SK-N-SH (cell line): ENCODE data around the gene ZGPAT. TPM values are rescaled to one million over a fixed set of nuclear protein-coding genes. Genes with fewer than 3 reads are reported as not detected.

Experiments
- CTCF ChIA-PET: fragments of 300-600, 350-600 bp; formaldehyde crosslinking; extraction: SDS; loops from one replicate; lab custom pipeline; 2021; lab: Yijun Ruan, JAX
- POLR2A ChIA-PET: fragments of 350-600 bp; sonication (Branson Sonifier 250); formaldehyde crosslinking; extraction: SDS; loops from one replicate; lab custom pipeline; 2020; ENCODE audit warnings: antibody characterized with exemption, inconsistent platforms; lab: Yijun Ruan, JAX
- DNase-seq: peaks from one replicate; pipeline ENCODE4 v3.0.0; 2012
- H2AFZ ChIP-seq: fragments of 200-600 bp; sonication (generic); 2 replicates; pipeline ENCODE4 v1.8.1; 2016; ENCODE audit warnings: antibody characterized with exemption, mild to moderate bottlenecking, low read depth
- H3F3A ChIP-seq: fragments of 200-600 bp; sonication (generic); replicated peaks from 2 replicates; pipeline ENCODE3; 2016; ENCODE audit warnings: antibody characterized with exemption, mild to moderate bottlenecking; ENCODE audit not compliant: insufficient read depth
- H3K27ac ChIP-seq, 2 experiments: fragments of 200-500 bp in 1 of 2; fragments of 200-600 bp in 1 of 2; sonication (Bioruptor generic) in 1 of 2; sonication (generic), shearing (Covaris generic) in 1 of 2; 2 replicates each; pipeline versions ENCODE4 v1.5.1 to v1.6.1; 2014 to 2016; ENCODE audit warnings: low read depth in 2 of 2, inconsistent platforms in 1 of 2, low read length in 1 of 2, mild to moderate bottlenecking in 1 of 2, mixed read lengths in 1 of 2
- H3K27me3 ChIP-seq: fragments of 200-600 bp; sonication (generic), shearing (Covaris generic); 2 replicates; pipeline ENCODE4 v1.6.1; 2016; ENCODE audit warnings: mixed run types; ENCODE audit not compliant: insufficient read depth
- H3K36me3 ChIP-seq, 2 experiments: fragments of 200-500 bp in 1 of 2; fragments of 200-600 bp in 1 of 2; sonication (Bioruptor generic) in 1 of 2; sonication (generic) in 1 of 2; replicated peaks in 1 of 2; 2 replicates each; pipeline versions ENCODE3 to v1.5.1; 2014 to 2016; ENCODE audit warnings: low read length in 1 of 2, mild to moderate bottlenecking in 1 of 2; ENCODE audit not compliant: insufficient read depth in 2 of 2, control insufficient read depth in 1 of 2
- H3K4me1 ChIP-seq, 2 experiments: fragments of 200-500 bp in 1 of 2; fragments of 200-600 bp in 1 of 2; sonication (Bioruptor generic) in 1 of 2; sonication (generic), shearing (Covaris generic) in 1 of 2; 2 replicates each; pipeline versions ENCODE4 v1.5.1 to v1.6.1; 2014 to 2016; ENCODE audit warnings: low read depth in 1 of 2, low read length in 1 of 2, mixed run types in 1 of 2; ENCODE audit not compliant: insufficient read depth in 2 of 2, control insufficient read depth in 1 of 2
- H3K4me2 ChIP-seq: fragments of 200-600 bp; sonication (generic), shearing (Covaris generic); 2 replicates; pipeline ENCODE4 v1.6.1; 2017; ENCODE audit warnings: mixed run types
- H3K4me3 ChIP-seq, 2 experiments: fragments of 200-500 bp in 1 of 2; fragments of 200-600 bp in 1 of 2; sonication (Bioruptor generic) in 1 of 2; sonication (generic), shearing (Covaris generic) in 1 of 2; 2 replicates each; pipeline versions ENCODE4 v1.5.1 to v1.8.1; 2014 to 2016; ENCODE audit warnings: low read depth in 2 of 2, inconsistent platforms in 1 of 2, low read length in 1 of 2, mild to moderate bottlenecking in 1 of 2, mixed read lengths in 1 of 2, moderate library complexity in 1 of 2
- H3K79me2 ChIP-seq: fragments of 200-600 bp; sonication (generic); 2 replicates; pipeline ENCODE4 v1.8.1; 2017; ENCODE audit warnings: mild to moderate bottlenecking; ENCODE audit not compliant: insufficient read depth
- H3K9ac ChIP-seq: fragments of 200-600 bp; sonication (generic); 2 replicates; pipeline ENCODE4 v1.6.1; 2017; ENCODE audit warnings: mixed run types
- H3K9me2 ChIP-seq: fragments of 200-600 bp; sonication (generic); 2 replicates; pipeline ENCODE4 v1.6.1; 2017; ENCODE audit warnings: mixed run types
- H3K9me3 ChIP-seq: fragments of 200-600 bp; sonication (generic); 2 replicates; pipeline ENCODE4 v1.6.1; 2017; ENCODE audit warnings: mixed run types, mild to moderate bottlenecking, moderate library complexity
- H4K20me1 ChIP-seq: fragments of 200-600 bp; sonication (generic); 2 replicates; pipeline ENCODE4 v1.6.1; 2017; ENCODE audit warnings: mild to moderate bottlenecking, mixed run types; ENCODE audit not compliant: insufficient read depth
- EP300 ChIP-seq, 2 experiments: IDR thresholded peaks; 2 replicates each; pipeline versions ENCODE4 v1.4.0 to v1.6.1; 2012; ENCODE audit warnings: borderline replicate concordance in 1 of 2, low read depth in 1 of 2, low read length in 1 of 2
- EZH2phosphoT487 ChIP-seq: fragments of 200-600 bp; sonication (generic); IDR thresholded peaks from 2 replicates; pipeline ENCODE4 v1.6.1; 2017; ENCODE audit warnings: low read depth, mixed run types, mild to moderate bottlenecking, antibody characterized with exemption, moderate library complexity, borderline replicate concordance
- FOXJ3 ChIP-seq: sonication (generic); formaldehyde crosslinking; IDR thresholded peaks from 2 replicates; pipeline ENCODE4 v1.5.1; 2020; ENCODE audit warnings: mild to moderate bottlenecking, missing genetic modification reagents
- GABPA ChIP-seq: IDR thresholded peaks from 2 replicates; pipeline ENCODE4 v1.4.0; 2012; ENCODE audit warnings: low read depth, mild to moderate bottlenecking
- GATA2 ChIP-seq: sonication (generic); formaldehyde crosslinking; IDR thresholded peaks from 2 replicates; pipeline ENCODE4 v1.5.0; 2020; ENCODE audit warnings: mild to moderate bottlenecking, missing genetic modification reagents
- MEF2A ChIP-seq: IDR thresholded peaks from 2 replicates; pipeline ENCODE4 v1.4.0; 2012; ENCODE audit warnings: low read depth, borderline replicate concordance
- NFIC ChIP-seq: IDR thresholded peaks from 2 replicates; pipeline ENCODE4 v1.4.0; 2012; ENCODE audit warnings: borderline replicate concordance
- NRF1 ChIP-seq: IDR thresholded peaks from 2 replicates; pipeline ENCODE4 v1.6.1; 2012; ENCODE audit warnings: low read depth, mild to moderate bottlenecking, low read length
- PBX3 ChIP-seq: IDR thresholded peaks from 2 replicates; pipeline ENCODE4; 2012
- POLR2AphosphoS5 ChIP-seq: IDR thresholded peaks from 2 replicates; pipeline ENCODE4 v1.6.1; 2012; ENCODE audit warnings: low read depth, low read length
- RAD21 ChIP-seq: IDR thresholded peaks from 2 replicates; pipeline ENCODE4 v1.6.1; 2012; ENCODE audit warnings: mild to moderate bottlenecking, low read length
- SMC3 ChIP-seq: IDR thresholded peaks from 2 replicates; pipeline ENCODE4 v1.6.1; 2012; ENCODE audit warnings: low read depth, low read length, improper control_type of control experiment
- TAF1 ChIP-seq: IDR thresholded peaks from 2 replicates; pipeline ENCODE4 v1.6.1; 2012; ENCODE audit warnings: low read depth, mild to moderate bottlenecking, low read length, moderate library complexity, borderline replicate concordance
- TCF12 ChIP-seq: IDR thresholded peaks from 2 replicates; pipeline ENCODE4 v1.4.0; 2012
- YY1 ChIP-seq: IDR thresholded peaks from 2 replicates; pipeline ENCODE4 v1.4.0; 2012; ENCODE audit warnings: low read depth, mild to moderate bottlenecking
- WGBS: methylation state at CpG from one replicate; pipeline ENCODE4 v1.1.6; 2017; ENCODE audit warnings: low lambda C conversion rate; 5-methylcytosine and 5-hydroxymethylcytosine counted together
- polyA plus RNA-seq, 3 experiments: library from polyadenylated mRNA; depleted of rRNA; stranded (reverse); fragments of >200 nt; gene quantifications; 2 replicates each; pipeline ENCODE4 v1.2.3, GENCODE V29; 2012
- TF ChIP-seq, protein P1 (sequence below): fragments of 150-350 bp; IDR thresholded peaks from 2 replicates; pipeline ENCODE4 v1.6.1; 2016; ENCODE audit warnings: mild to moderate bottlenecking, low read depth, low read length
- TF ChIP-seq, protein P2 (sequence below): IDR thresholded peaks from 2 replicates; pipeline ENCODE4 v1.4.0; 2012; ENCODE audit warnings: low read depth, borderline replicate concordance

ZGPAT gene
- polyA plus RNA-seq, 1 of the 3 experiments (the other 2 are of a cell fraction) = 33.7 TPM

DNA sequence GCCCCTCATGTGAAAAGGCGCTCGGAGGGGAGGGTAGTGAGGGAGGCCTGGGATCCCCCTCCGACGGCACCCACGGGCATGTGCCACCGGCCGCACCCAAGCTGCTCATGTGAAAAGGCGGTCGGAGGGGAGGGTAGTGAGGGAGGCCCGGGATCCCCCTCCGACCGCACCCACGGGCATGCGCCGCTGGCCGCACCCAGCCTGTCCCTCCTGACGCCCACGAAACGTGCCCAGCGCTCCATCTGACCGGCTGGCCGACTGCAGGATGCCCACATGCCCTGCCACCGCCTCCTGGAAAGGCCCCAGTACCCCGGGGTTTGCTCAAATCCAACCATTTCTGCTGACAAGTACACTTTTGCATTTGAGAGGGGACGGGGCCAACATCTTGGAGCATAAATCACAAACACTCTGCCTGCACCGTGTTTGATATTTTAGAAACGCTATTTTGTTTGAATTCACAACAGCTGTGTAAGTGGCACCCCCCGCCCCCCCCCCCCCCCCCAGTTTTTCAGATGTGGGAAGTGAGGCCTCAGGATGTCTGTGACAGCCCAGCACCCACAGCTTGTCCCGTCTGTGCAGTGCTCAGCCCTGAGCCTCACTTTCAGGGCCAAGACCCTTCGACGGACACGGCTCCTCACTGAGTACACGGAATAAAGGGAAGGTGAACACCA lies 65.9 kb downstream of the ZGPAT start (continued):
- TF ChIP-seq POLR2AphosphoS5 (no peak), EP300 (IDR thresholded peaks at IDR 0.05; ENCODE audit: borderline replicate concordance in 1 of 2, low read depth in 1 of 2, low read length in 1 of 2) (no peak), EZH2phosphoT487 (no peak), PBX3 (no peak), FOXJ3 (CRISPR knock-in tag) (no peak), MEF2A (no peak), NRF1 (no peak)

- no peaks in the 10 kb centered on the region for H3K9me3 ChIP-seq
- no peak overlapping the region for H3K27ac ChIP-seq
- TF ChIP-seq TCF12 = no peak
- no peak for TF ChIP-seq GABPA
- no peak for TF ChIP-seq SMC3
- no peak for TF ChIP-seq NFIC
- no peak for TF ChIP-seq FOXJ3 (CRISPR knock-in tag)
- no peak for TF ChIP-seq EP300 (IDR thresholded peaks at IDR 0.05; ENCODE audit: borderline replicate concordance in 1 of 2, low read depth in 1 of 2, low read length in 1 of 2)
- TF ChIP-seq, protein P1, sequence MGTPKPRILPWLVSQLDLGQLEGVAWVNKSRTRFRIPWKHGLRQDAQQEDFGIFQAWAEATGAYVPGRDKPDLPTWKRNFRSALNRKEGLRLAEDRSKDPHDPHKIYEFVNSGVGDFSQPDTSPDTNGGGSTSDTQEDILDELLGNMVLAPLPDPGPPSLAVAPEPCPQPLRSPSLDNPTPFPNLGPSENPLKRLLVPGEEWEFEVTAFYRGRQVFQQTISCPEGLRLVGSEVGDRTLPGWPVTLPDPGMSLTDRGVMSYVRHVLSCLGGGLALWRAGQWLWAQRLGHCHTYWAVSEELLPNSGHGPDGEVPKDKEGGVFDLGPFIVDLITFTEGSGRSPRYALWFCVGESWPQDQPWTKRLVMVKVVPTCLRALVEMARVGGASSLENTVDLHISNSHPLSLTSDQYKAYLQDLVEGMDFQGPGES = no peak
- no peak for TF ChIP-seq TAF1
- TF ChIP-seq, protein P2, sequence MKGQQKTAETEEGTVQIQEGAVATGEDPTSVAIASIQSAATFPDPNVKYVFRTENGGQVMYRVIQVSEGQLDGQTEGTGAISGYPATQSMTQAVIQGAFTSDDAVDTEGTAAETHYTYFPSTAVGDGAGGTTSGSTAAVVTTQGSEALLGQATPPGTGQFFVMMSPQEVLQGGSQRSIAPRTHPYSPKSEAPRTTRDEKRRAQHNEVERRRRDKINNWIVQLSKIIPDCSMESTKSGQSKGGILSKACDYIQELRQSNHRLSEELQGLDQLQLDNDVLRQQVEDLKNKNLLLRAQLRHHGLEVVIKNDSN = no peak
- no peak for TF ChIP-seq GATA2 (CRISPR knock-in tag)
- TF ChIP-seq NRF1 = no peak
- no peak for TF ChIP-seq YY1
- TF ChIP-seq RAD21 = no peak
- no peaks in the 10 kb centered on the region for H4K20me1 ChIP-seq
- H3K4me2 ChIP-seq = no peak overlapping the region
- 79% methylated on average over 15 of the region's 15 CpGs for WGBS
- CTCF ChIA-PET = interaction anchor here (0.7 to 7.5 kb wide), 41 partner anchors 11 to 286 kb away, joined by 3 to 103 read pairs (median 7); partner anchors contain the start of genes ABHD16B, HELZ2, PRPF6 and PTK6
- H3K36me3 ChIP-seq = no peaks in the 10 kb centered on the region
- H3F3A ChIP-seq = no peaks in the 10 kb centered on the region
- POLR2A ChIA-PET = no interaction called here
- peak; percentile 79 for DNase-seq
- H3K9ac ChIP-seq = no peak overlapping the region
- no peaks in the 10 kb centered on the region for H3K9me2 ChIP-seq
- no peak overlapping the region for H3K4me3 ChIP-seq
- H3K27me3 ChIP-seq = no peaks in the 10 kb centered on the region
- peaks cover 0 to 5% of the 10 kb centered on the region in 2 experiments; a peak in 1 of 4 replicates for H3K4me1 ChIP-seq
- no peak overlapping the region for H2AFZ ChIP-seq
- H3K79me2 ChIP-seq = no peaks in the 10 kb centered on the region
Observed at GRCh38 chr20:63774306-63774705, 66.5 kb downstream of the ZGPAT start.
